ENCODE data around the gene ZFYVE27.

ZFYVE27 gene

GRCh38 chr10:97719602-97720001 lies 17.3 kb upstream of the ZFYVE27 start:
- DNase-seq (ENCODE audit: extremely low read depth, insufficient read length): no peak
- Histone ChIP-seq H3K27me3 (replicated peaks; ENCODE audit: control insufficient read depth, insufficient read depth, low read length) (no peaks in the 10 kb centered on the region), H3K36me3 (ENCODE audit: control insufficient read depth, insufficient read depth, low read length) (no peaks in the 10 kb centered on the region), H3K4me3 (replicated peaks; ENCODE audit: low read depth, low read length) (no peak overlapping the region)
- no peak for TF ChIP-seq CTCF (IDR thresholded peaks at IDR 0.05; ENCODE audit: insufficient read depth, low read length, poor library complexity, severe bottlenecking)

- no peak for DNase-seq (ENCODE audit: extremely low read depth, insufficient read length)
Measured at GRCh38 chr10:97721871-97722780, 14.8 kb upstream of the ZFYVE27 start.

GRCh38 chr10:97723001-97723400 lies 13.9 kb upstream of the ZFYVE27 start:
- no peaks in the 10 kb centered on the region for H3K36me3 ChIP-seq (ENCODE audit: control insufficient read depth, insufficient read depth, low read length)
- H3K4me3 ChIP-seq (replicated peaks; ENCODE audit: low read depth, low read length): no peak overlapping the region
- no peaks in the 10 kb centered on the region for H3K27me3 ChIP-seq (replicated peaks; ENCODE audit: control insufficient read depth, insufficient read depth, low read length)
- DNase-seq (ENCODE audit: extremely low read depth, insufficient read length): no peak
- no peak for TF ChIP-seq CTCF (IDR thresholded peaks at IDR 0.05; ENCODE audit: insufficient read depth, low read length, poor library complexity, severe bottlenecking)

More at GRCh38 chr10:97721871-97722780, 14.8 kb upstream of the ZFYVE27 start:
- no peaks in the 10 kb centered on the region for H3K36me3 ChIP-seq (ENCODE audit: control insufficient read depth, insufficient read depth, low read length)
- no peak for TF ChIP-seq CTCF (IDR thresholded peaks at IDR 0.05; ENCODE audit: insufficient read depth, low read length, poor library complexity, severe bottlenecking)
- H3K27me3 ChIP-seq (replicated peaks; ENCODE audit: control insufficient read depth, insufficient read depth, low read length): no peaks in the 10 kb centered on the region
- H3K4me3 ChIP-seq (replicated peaks; ENCODE audit: low read depth, low read length): no peak overlapping the region

- H3K27me3 ChIP-seq (replicated peaks; ENCODE audit: control insufficient read depth, insufficient read depth, low read length): no peaks in the 10 kb centered on the region
- no peak for TF ChIP-seq CTCF (IDR thresholded peaks at IDR 0.05; ENCODE audit: insufficient read depth, low read length, poor library complexity, severe bottlenecking)
- no peak overlapping the region for H3K4me3 ChIP-seq (replicated peaks; ENCODE audit: low read depth, low read length)
- DNase-seq (ENCODE audit: extremely low read depth, insufficient read length): no peak
- no peaks in the 10 kb centered on the region for H3K36me3 ChIP-seq (ENCODE audit: control insufficient read depth, insufficient read depth, low read length)
Measured at GRCh38 chr10:97724341-97724941, 12.5 kb upstream of the ZFYVE27 start.

GRCh38 chr10:97726636-97727178 lies 10.2 kb upstream of the ZFYVE27 start:
- Histone ChIP-seq H3K36me3 (ENCODE audit: control insufficient read depth, insufficient read depth, low read length) (no peaks in the 10 kb centered on the region), H3K4me3 (replicated peaks; ENCODE audit: low read depth, low read length) (no peak overlapping the region), H3K27me3 (replicated peaks; ENCODE audit: control insufficient read depth, insufficient read depth, low read length) (no peaks in the 10 kb centered on the region)
- no peak for TF ChIP-seq CTCF (IDR thresholded peaks at IDR 0.05; ENCODE audit: insufficient read depth, low read length, poor library complexity, severe bottlenecking)
- DNase-seq (ENCODE audit: extremely low read depth, insufficient read length): no peak

All from GM06990 (cell line).